ENCODE measurements around the gene MYEF2.

DNA sequence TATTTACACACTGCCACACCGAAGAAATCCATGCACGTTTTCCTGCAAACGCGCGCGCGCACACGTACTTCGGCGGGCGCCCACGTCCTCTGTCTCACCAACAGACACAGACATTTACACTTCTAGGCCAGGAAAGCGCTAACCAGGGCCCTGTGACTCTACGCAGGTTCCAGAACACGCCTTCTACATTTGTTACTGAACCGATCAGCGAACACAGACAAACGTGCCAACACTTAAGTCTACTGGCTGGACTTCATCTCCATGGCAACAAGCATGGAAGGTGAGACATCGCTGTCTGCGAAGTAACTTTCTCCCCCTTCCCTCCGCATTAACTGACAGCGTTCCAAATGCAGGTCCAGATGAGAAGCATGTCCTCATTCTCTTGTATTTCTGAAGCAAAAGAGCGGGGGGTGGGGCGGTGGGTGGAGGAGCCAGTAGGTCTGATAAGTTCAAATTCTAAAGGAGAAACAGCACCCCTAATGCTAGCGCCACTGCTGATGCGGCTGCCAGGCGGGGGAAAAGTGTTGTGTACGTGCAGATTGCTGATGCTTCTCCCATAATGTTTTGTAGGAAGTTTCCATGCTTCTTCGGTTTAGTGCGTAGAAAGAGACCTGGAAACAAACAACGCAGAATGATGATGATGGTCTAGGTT lies 13.6 kb upstream of the MYEF2 start, which contains the start of gene CTXN2:
- TF ChIP-seq, protein P1, sequence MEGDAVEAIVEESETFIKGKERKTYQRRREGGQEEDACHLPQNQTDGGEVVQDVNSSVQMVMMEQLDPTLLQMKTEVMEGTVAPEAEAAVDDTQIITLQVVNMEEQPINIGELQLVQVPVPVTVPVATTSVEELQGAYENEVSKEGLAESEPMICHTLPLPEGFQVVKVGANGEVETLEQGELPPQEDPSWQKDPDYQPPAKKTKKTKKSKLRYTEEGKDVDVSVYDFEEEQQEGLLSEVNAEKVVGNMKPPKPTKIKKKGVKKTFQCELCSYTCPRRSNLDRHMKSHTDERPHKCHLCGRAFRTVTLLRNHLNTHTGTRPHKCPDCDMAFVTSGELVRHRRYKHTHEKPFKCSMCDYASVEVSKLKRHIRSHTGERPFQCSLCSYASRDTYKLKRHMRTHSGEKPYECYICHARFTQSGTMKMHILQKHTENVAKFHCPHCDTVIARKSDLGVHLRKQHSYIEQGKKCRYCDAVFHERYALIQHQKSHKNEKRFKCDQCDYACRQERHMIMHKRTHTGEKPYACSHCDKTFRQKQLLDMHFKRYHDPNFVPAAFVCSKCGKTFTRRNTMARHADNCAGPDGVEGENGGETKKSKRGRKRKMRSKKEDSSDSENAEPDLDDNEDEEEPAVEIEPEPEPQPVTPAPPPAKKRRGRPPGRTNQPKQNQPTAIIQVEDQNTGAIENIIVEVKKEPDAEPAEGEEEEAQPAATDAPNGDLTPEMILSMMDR (conservative IDR thresholded peaks at IDR 0.05 in 1 of 2, IDR thresholded peaks at IDR 0.05 in 1 of 2; ENCODE audit: extremely low read depth in 1 of 2, insufficient read depth in 1 of 2, low read depth in 1 of 2, low read length in 2 of 2) = no peak
- TF ChIP-seq EZH2 (IDR thresholded peaks at IDR 0.05; ENCODE audit: borderline replicate concordance, low read length) = no peak
